ENCODE results near the gene SLC35E4. TPM values are rescaled to one million over a fixed set of nuclear protein-coding genes. Genes with fewer than 3 reads are reported as not detected.

SLC35E4 gene
- total and polyA plus RNA-seq, 2 donors (not counting 1 experiment from before 2014, with no cell fraction given): 0.39 to 3.4 TPM

- intact Hi-C loops (cut with micrococcal nuclease): loop anchor here (10.0 kb wide), 1 partner anchor 679 kb away; the partner anchor contains the start of gene PATZ1
- no peak overlapping the region for H3K27ac Mint-ChIP-seq
- peaks cover 0 to 15% of the 10 kb centered on the region in 2 experiments for H3K36me3 ChIP-seq (replicated peaks in 1 of 2; ENCODE audit: control extremely low read depth in 1 of 2, control insufficient read depth in 1 of 2, extremely low read depth in 1 of 2, insufficient read depth in 2 of 2, low read length in 1 of 2)
Measured at GRCh38 chr22:30665786-30666185, 30.2 kb downstream of the SLC35E4 start.

More at GRCh38 chr22:30665786-30666185, 30.2 kb downstream of the SLC35E4 start:
- DNase-seq (no peak), ATAC-seq (ENCODE audit: low read depth) (no peak)
- TF ChIP-seq CTCF (IDR thresholded peaks at IDR 0.05): no peak
- no peak for TF ChIP-seq EZH2 (IDR thresholded peaks at IDR 0.05; ENCODE audit: borderline replicate concordance, insufficient read depth, low read depth, low read length, poor library complexity, severe bottlenecking)
- H3K9me3 Mint-ChIP-seq (ENCODE audit: insufficient read depth): no peaks in the 10 kb centered on the region
- Histone ChIP-seq H3K27me3 (replicated peaks in 1 of 4; ENCODE audit: control extremely low read depth in 1 of 4, control insufficient read depth in 3 of 4, insufficient read depth in 4 of 4, low read length in 3 of 4) (peaks cover 0 to 6% (median 0%) of the 10 kb centered on the region in 4 experiments), H2AFZ (ENCODE audit: insufficient read depth, low read depth, low read length, poor library complexity, severe bottlenecking) (no peak overlapping the region), H3K9me3 (ENCODE audit: control extremely low read depth in 1 of 3, control insufficient read depth in 2 of 3, insufficient read depth in 1 of 3, low read length in 2 of 3) (no peaks in the 10 kb centered on the region), H3K4me1 (ENCODE audit: control insufficient read depth in 2 of 2, insufficient read depth in 2 of 2, low read length in 2 of 2) (peaks cover 12 to 17% of the 10 kb centered on the region in 2 donors), H3K79me2 (ENCODE audit: control insufficient read depth, insufficient read depth, low read length) (peaks cover 5% of the 10 kb centered on the region), H3K4me3 (ENCODE audit: control extremely low read depth in 1 of 5, extremely low read depth in 1 of 5, insufficient read depth in 1 of 5, low read depth in 2 of 5, low read length in 4 of 5) (no peak overlapping the region), H4K20me1 (ENCODE audit: control insufficient read depth, insufficient read depth, low read length, poor library complexity, severe bottlenecking) (no peaks in the 10 kb centered on the region), H3K9ac (ENCODE audit: low read length) (no peak overlapping the region), H3K27ac (ENCODE audit: low read length in 2 of 2) (no peak overlapping the region), H3K4me2 (replicated peaks; ENCODE audit: low read depth, low read length, poor library complexity, severe bottlenecking) (no peak overlapping the region)
- 100% methylated on average over 1 of the region's 4 CpGs for WGBS (ENCODE audit: insufficient coverage)
- H3K4me3 Mint-ChIP-seq: peak overlapping the region; percentile 65
- no peaks in the 10 kb centered on the region for H3K27me3 Mint-ChIP-seq
- ChIA-PET CTCF (interaction anchor here (3.9 kb wide), 1 partner anchor 31 kb away, joined by 35 read pairs; the partner anchor contains the start of gene SLC35E4), POLR2A (no interaction called here)
- H3K4me1 Mint-ChIP-seq: peaks cover 21% of the 10 kb centered on the region
